Activated CD4-positive, alpha-beta T cell treated with anti-CD3 and anti-CD28 coated beads, Interleukin-2, amount 10 ng/mL, durations not matched to agents 24 days and 14 days (primary cell): ENCODE results near the gene GJA4. TPM values are rescaled to one million over a fixed set of nuclear protein-coding genes. Genes with fewer than 3 reads are reported as not detected.
A peak's percentile ranks its signal among the peaks of the same experiment; 100 is the strongest.
"Not testable (repeated sequence)": the region's sequence is repeated elsewhere in the genome, so short reads cannot be mapped to it uniquely, and the experiment has no call there.

Experiments
- DNase-seq: peaks from one replicate; pipeline ENCODE4 v3.0.0; 2022
- H3K27ac Mint-ChIP-seq: one replicate; pipeline ENCODE4 v1.8.0; 2022; ENCODE audit warnings: mild to moderate bottlenecking, mixed read lengths
- H3K27me3 Mint-ChIP-seq: one replicate; pipeline ENCODE4 v1.8.0; 2022; ENCODE audit warnings: mixed read lengths
- H3K36me3 Mint-ChIP-seq: one replicate; pipeline ENCODE4 v1.8.0; 2022; ENCODE audit warnings: low read depth, mild to moderate bottlenecking, mixed read lengths
- H3K4me1 Mint-ChIP-seq: one replicate; pipeline ENCODE4 v1.8.0; 2021; ENCODE audit warnings: mixed read lengths
- H3K4me3 Mint-ChIP-seq: one replicate; pipeline ENCODE4 v1.8.0; 2022; ENCODE audit warnings: mild to moderate bottlenecking, moderate library complexity, mixed read lengths
- H3K9me3 Mint-ChIP-seq: one replicate; pipeline ENCODE4 v1.8.0; 2021; ENCODE audit warnings: mixed read lengths
- intact Hi-C: fragments of 100-400 bp; cut with micrococcal nuclease; formaldehyde crosslinking; loops from one replicate; pipeline ENCODE4 v1.15.1; 2023
- total RNA-seq: library from RNA; stranded (reverse); gene quantifications from 2 replicates; pipeline ENCODE4 v1.2.3, GENCODE V29; 2022

The GJA4 gene
- total RNA-seq, 1 donor from 2014 or later, result not detected

GRCh38 chr1:34790985-34791384 is 1.8 kb upstream of the GJA4 start:
- Mint-ChIP-seq H3K4me1 (peaks cover 14% of the 10 kb centered on the region), H3K27ac (no peak overlapping the region), H3K4me3 (no peak overlapping the region), H3K27me3 (peaks cover 9% of the 10 kb centered on the region), H3K9me3 (no peaks in the 10 kb centered on the region), H3K36me3 (no peaks in the 10 kb centered on the region)
- intact Hi-C loops, result no loop called here
- no peak for DNase-seq

- no peak for DNase-seq
- H3K4me3 Mint-ChIP-seq, result peak overlapping the region; percentile 50
- no peaks in the 10 kb centered on the region for H3K36me3 Mint-ChIP-seq
- peaks cover 16% of the 10 kb centered on the region for H3K4me1 Mint-ChIP-seq
- intact Hi-C loops, result no loop called here
- no peaks in the 10 kb centered on the region for H3K9me3 Mint-ChIP-seq
- H3K27me3 Mint-ChIP-seq, result peaks cover 9% of the 10 kb centered on the region
- peak overlapping the region; percentile 11 for H3K27ac Mint-ChIP-seq
These were observed 375 bp upstream of the GJA4 start for GRCh38 chr1:34792424-34792823.

- Mint-ChIP-seq H3K4me1 (peaks cover 17% of the 10 kb centered on the region), H3K4me3 (no peak overlapping the region), H3K36me3 (no peaks in the 10 kb centered on the region), H3K27me3 (peaks cover 9% of the 10 kb centered on the region), H3K27ac (no peak overlapping the region), H3K9me3 (no peaks in the 10 kb centered on the region)
- no peak for DNase-seq
- intact Hi-C loops, result no loop called here
These were observed 1.4 kb downstream of the GJA4 start for GRCh38 chr1:34794001-34794789.

GRCh38 chr1:34794790-34795180 is 2.0 kb downstream of the GJA4 start:
- no peak overlapping the region for H3K27ac Mint-ChIP-seq
- H3K27me3 Mint-ChIP-seq, result peaks cover 9% of the 10 kb centered on the region
- no peaks in the 10 kb centered on the region for H3K9me3 Mint-ChIP-seq
- no peak overlapping the region for H3K4me3 Mint-ChIP-seq
- no peaks in the 10 kb centered on the region for H3K36me3 Mint-ChIP-seq
- DNase-seq, result no peak
- peaks cover 17% of the 10 kb centered on the region for H3K4me1 Mint-ChIP-seq
- intact Hi-C loops, result no loop called here

GRCh38 chr1:34795916-34796315 is 3.1 kb downstream of the GJA4 start:
- intact Hi-C loops, result no loop called here
- Mint-ChIP-seq H3K27me3 (peaks cover 9% of the 10 kb centered on the region), H3K9me3 (no peaks in the 10 kb centered on the region), H3K36me3 (no peaks in the 10 kb centered on the region), H3K4me3 (no peak overlapping the region), H3K27ac (no peak overlapping the region), H3K4me1 (peaks cover 16% of the 10 kb centered on the region)
- no peak for DNase-seq

GRCh38 chr1:34796990-34797389 is 4.2 kb downstream of the GJA4 start:
- Mint-ChIP-seq H3K4me1 (peaks cover 16% of the 10 kb centered on the region), H3K4me3 (no peak overlapping the region), H3K27ac (no peak overlapping the region), H3K36me3 (no peaks in the 10 kb centered on the region), H3K9me3 (no peaks in the 10 kb centered on the region), H3K27me3 (peaks cover 6% of the 10 kb centered on the region)
- intact Hi-C loops, result no loop called here
- peak; percentile 52 for DNase-seq

- Mint-ChIP-seq H3K9me3 (no peaks in the 10 kb centered on the region), H3K4me1 (peaks cover 12% of the 10 kb centered on the region), H3K27me3 (no peaks in the 10 kb centered on the region), H3K36me3 (no peaks in the 10 kb centered on the region), H3K4me3 (no peak overlapping the region), H3K27ac (no peak overlapping the region)
- DNase-seq, result peak; percentile 57
- intact Hi-C loops, result no loop called here
These were observed 7.4 kb downstream of the GJA4 start for GRCh38 chr1:34800214-34800613.

GRCh38 chr1:34803770-34804169 is 11.0 kb downstream of the GJA4 start:
- Mint-ChIP-seq H3K9me3 (no peaks in the 10 kb centered on the region), H3K36me3 (no peaks in the 10 kb centered on the region), H3K27me3 (no peaks in the 10 kb centered on the region), H3K4me1 (peaks cover 6% of the 10 kb centered on the region), H3K27ac (no peak overlapping the region), H3K4me3 (no peak overlapping the region)
- peak; percentile 7 for DNase-seq
- intact Hi-C loops, result no loop called here

- no peaks in the 10 kb centered on the region for H3K36me3 Mint-ChIP-seq
- no peak for DNase-seq
- no peaks in the 10 kb centered on the region for H3K4me1 Mint-ChIP-seq
These were observed 13.6 kb downstream of the GJA4 start for GRCh38 chr1:34806396-34806795.

GRCh38 chr1:34808051-34808810 is 15.4 kb downstream of the GJA4 start:
- H3K9me3 Mint-ChIP-seq, result peaks cover 10% of the 10 kb centered on the region
- no peak overlapping the region for H3K27ac Mint-ChIP-seq
- no peak overlapping the region for H3K4me3 Mint-ChIP-seq
- H3K36me3 Mint-ChIP-seq, result no peaks in the 10 kb centered on the region
- H3K27me3 Mint-ChIP-seq, result no peaks in the 10 kb centered on the region
- intact Hi-C loops, result no loop called here
- DNase-seq, result peak; percentile 48
- no peaks in the 10 kb centered on the region for H3K4me1 Mint-ChIP-seq

More at GRCh38 chr1:34806396-34806795, 13.6 kb downstream of the GJA4 start:
- Mint-ChIP-seq H3K27ac (no peak overlapping the region), H3K27me3 (no peaks in the 10 kb centered on the region), H3K4me3 (no peak overlapping the region), H3K9me3 (peaks cover 10% of the 10 kb centered on the region)
- intact Hi-C loops, result no loop called here

- H3K4me1 Mint-ChIP-seq, H3K4me3 Mint-ChIP-seq, H3K27me3 Mint-ChIP-seq, H3K36me3 Mint-ChIP-seq, intact Hi-C loops, H3K27ac Mint-ChIP-seq: not testable (repeated sequence)
- peak; percentile 23 for DNase-seq
- H3K9me3 Mint-ChIP-seq, result peaks cover 10% of the 10 kb centered on the region
These were observed 18.0 kb downstream of the GJA4 start for GRCh38 chr1:34810781-34811180.

GRCh38 chr1:34816332-34816731 is 23.5 kb downstream of the GJA4 start:
- H3K4me1 Mint-ChIP-seq, result no peaks in the 10 kb centered on the region
- intact Hi-C loops, result no loop called here
- DNase-seq, result no peak
- no peak overlapping the region for H3K4me3 Mint-ChIP-seq
- H3K9me3 Mint-ChIP-seq, result no peaks in the 10 kb centered on the region
- no peak overlapping the region for H3K27ac Mint-ChIP-seq
- H3K27me3 Mint-ChIP-seq, result peaks cover 4% of the 10 kb centered on the region
- no peaks in the 10 kb centered on the region for H3K36me3 Mint-ChIP-seq

- Mint-ChIP-seq H3K9me3 (no peaks in the 10 kb centered on the region), H3K4me1 (no peaks in the 10 kb centered on the region), H3K27ac (no peak overlapping the region), H3K27me3 (peaks cover 4% of the 10 kb centered on the region), H3K36me3 (no peaks in the 10 kb centered on the region), H3K4me3 (no peak overlapping the region)
- DNase-seq, result peak; percentile 17
- intact Hi-C loops, result no loop called here
These were observed 24.0 kb downstream of the GJA4 start for GRCh38 chr1:34816778-34817177.

- H3K4me1 Mint-ChIP-seq, H3K27me3 Mint-ChIP-seq, DNase-seq, H3K4me3 Mint-ChIP-seq, intact Hi-C loops, H3K27ac Mint-ChIP-seq, H3K36me3 Mint-ChIP-seq, H3K9me3 Mint-ChIP-seq: not testable (repeated sequence)
These were observed 26.1 kb downstream of the GJA4 start for GRCh38 chr1:34818862-34819261.
